GM12801 (cell line): Measurements from ENCODE around the gene PRIMA1.

Source experiments
- CTCF ChIP-seq: IDR thresholded peaks from one replicate; pipeline ENCODE4 v1.5.1; 2011; ENCODE audit warnings: control low read depth; ENCODE audit not compliant: insufficient read length; ENCODE audit errors: extremely low read depth

Gene PRIMA1

GRCh38 chr14:93728651-93729016 is 59.7 kb downstream of the PRIMA1 start:
- TF ChIP-seq CTCF, result no peak

GRCh38 chr14:93727917-93728650 is 60.2 kb downstream of the PRIMA1 start:
- no peak for TF ChIP-seq CTCF

GRCh38 chr14:93727039-93727740 is 61.1 kb downstream of the PRIMA1 start:
- TF ChIP-seq CTCF, result no peak

- no peak for TF ChIP-seq CTCF
Measured at GRCh38 chr14:93725993-93726392, 62.3 kb downstream of the PRIMA1 start.

- no peak for TF ChIP-seq CTCF
Measured at GRCh38 chr14:93725002-93725582, 63.2 kb downstream of the PRIMA1 start.

GRCh38 chr14:93723001-93723400 is 65.3 kb downstream of the PRIMA1 start:
- TF ChIP-seq CTCF, result no peak

- no peak for TF ChIP-seq CTCF
Measured at GRCh38 chr14:93720981-93721483, 67.3 kb downstream of the PRIMA1 start.
